ENCODE measurements around the gene BLOC1S1.

Gene BLOC1S1

DNA sequence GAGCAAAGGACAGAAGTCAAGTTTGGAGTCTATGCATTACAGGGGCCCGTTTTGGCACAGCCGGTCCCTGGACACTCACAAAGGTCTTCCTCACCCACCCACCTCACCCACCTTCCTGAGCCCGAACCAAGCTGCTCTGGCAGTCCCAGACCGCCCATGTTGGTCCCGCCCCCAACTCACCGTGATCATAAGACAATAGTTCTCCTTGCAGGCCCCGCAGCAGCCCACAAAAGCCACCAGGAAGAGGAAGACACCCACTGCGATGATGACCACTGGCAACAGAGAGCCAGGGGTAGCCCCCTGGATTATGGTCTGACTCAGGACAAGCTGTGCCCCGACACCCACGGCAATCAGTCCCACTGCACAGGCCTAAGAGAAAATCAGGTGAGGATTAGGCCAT lies 11.1 kb downstream of the BLOC1S1 start:
- in situ Hi-C loops (cut with MboI; ENCODE audit: low sequenced_read_pairs), result no loop called here

- in situ Hi-C loops (cut with MboI; ENCODE audit: low sequenced_read_pairs), result no loop called here
Observed at GRCh38 chr12:55727643-55728185, 11.9 kb downstream of the BLOC1S1 start.

GRCh38 chr12:55728186-55728938 lies 12.5 kb downstream of the BLOC1S1 start:
- in situ Hi-C loops (cut with MboI; ENCODE audit: low sequenced_read_pairs), result no loop called here

DNA sequence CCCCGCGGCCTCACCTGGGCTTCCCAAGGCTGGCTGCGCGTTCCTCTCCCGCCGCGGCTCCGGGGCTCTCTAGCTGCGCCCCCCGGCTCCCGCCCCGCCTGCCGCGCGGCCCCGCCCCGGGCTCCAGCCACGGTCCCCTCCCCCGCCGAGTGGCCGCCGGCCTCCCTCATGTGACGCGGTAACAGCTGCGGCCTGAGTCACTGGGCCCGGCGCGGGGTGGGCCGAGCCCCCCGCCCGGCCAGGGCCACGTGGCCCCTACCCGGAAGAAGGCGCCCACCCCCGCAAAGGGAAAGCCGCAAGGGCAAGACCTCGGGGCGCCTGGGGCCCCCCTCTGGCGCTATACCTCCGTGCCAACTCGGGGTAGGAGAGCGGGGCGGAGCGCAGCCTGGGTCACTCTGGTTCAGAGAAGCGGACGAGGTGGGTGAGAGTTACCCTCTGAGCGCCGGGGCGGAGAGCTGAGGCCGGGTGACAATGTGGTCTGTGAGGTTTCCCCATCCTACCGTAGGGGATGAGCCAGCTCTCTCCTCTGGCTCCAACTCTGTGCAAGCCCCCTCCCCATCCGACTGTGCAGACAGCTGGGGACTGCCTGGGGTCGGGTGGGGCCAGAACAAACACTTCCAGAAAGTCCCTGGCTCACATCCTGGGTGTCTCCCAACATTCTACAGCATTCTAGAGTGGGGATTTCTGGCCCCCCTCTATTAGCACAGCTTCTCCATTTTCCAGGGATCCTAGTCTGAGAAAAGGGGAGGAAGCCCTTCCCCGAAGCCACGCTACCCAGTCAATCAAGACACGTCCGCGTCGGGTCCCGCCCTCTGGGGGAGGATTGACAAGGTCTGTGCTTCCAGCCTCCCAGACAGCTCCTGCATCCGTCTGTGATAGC lies 13.3 kb downstream of the BLOC1S1 start, which contains the start of gene CD63:
Gene CD63 (minus strand): TSS at position 71 of the 880 bp plus-strand sequence. CDS start 668 bp downstream, outside the sequence.
- in situ Hi-C loops (cut with MboI; ENCODE audit: low sequenced_read_pairs), result no loop called here

GRCh38 chr12:55729819-55730818 lies 14.3 kb downstream of the BLOC1S1 start:
- in situ Hi-C loops (cut with MboI; ENCODE audit: low sequenced_read_pairs), result loop anchor here (10.0 kb wide), 1 partner anchor 315 kb away; the partner anchor contains the start of gene RPS26

DNA sequence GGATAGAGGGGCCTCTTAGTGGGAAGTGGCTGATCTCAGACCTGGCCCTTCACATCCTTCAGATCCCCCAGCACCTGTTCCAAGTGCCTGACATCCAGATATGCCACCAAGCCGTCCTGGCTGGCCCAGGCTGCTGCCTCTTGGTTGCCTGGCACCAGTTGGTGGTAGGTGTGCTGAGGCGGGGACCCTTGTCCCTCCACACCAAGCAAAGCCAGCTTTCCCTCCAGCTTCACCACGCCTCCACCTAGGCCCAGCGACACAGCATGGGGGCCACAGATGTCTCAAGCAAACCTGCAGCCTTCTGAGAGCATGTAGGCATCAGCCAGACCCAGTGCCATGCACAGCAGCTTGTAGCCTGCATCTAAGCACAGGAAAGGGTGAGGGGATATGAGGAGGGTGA lies 16.4 kb downstream of the BLOC1S1 start:
- in situ Hi-C loops (cut with MboI; ENCODE audit: low sequenced_read_pairs), result loop anchor here (10.0 kb wide), 1 partner anchor 313 kb away; the partner anchor contains the start of gene RPS26

DNA sequence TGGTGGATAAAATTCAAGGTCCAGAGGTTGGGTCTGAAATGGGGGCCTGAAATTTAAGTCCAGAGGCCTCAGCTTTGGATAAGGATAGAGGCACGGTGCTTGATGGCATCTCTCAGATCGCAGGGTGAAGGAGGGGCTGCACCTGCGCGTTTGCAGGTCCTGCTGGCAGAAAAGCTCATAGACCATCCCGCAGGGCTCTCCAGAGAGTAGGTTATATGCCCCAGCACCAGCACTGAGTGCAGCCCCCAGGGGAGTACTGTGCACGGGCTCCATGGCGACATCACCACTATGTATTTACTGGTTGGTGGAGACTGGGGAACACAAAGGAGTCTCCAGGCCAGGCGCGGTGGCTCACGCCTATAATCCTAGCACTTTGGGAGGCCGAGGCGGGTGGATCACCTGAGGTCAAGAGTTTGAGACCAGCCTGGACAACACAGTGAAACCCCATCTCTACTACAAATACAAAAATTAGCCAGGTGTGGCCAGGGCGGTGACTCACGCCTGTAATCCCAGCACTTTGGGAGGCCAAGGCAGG lies 17.2 kb downstream of the BLOC1S1 start:
- in situ Hi-C loops (cut with MboI; ENCODE audit: low sequenced_read_pairs), result loop anchor here (10.0 kb wide), 1 partner anchor 312 kb away; the partner anchor contains the start of gene RPS26

- in situ Hi-C loops (cut with MboI; ENCODE audit: low sequenced_read_pairs), result loop anchor here (10.0 kb wide), 1 partner anchor 311 kb away; the partner anchor contains the start of gene RPS26
Observed at GRCh38 chr12:55733858-55734257, 18.0 kb downstream of the BLOC1S1 start.

DNA sequence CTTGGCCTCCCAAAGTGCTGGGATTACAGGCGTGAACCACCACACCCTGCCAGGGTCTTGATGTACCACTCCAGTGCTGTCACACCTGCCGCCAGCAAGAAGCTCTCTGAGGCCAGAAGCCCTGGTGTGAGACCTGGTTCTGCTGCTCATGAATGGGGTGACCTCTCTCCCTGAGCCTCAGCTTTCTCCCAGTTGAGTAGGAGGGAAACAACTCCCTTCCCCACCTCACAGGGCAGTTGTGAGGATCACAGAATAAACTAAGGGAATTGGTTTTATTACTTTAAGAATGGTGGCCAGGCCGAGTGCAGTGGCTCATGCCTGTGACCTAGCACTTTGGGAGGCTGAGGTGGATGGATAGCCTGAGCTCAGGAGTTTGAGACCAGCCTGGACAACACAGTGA lies 18.7 kb downstream of the BLOC1S1 start:
- in situ Hi-C loops (cut with MboI; ENCODE audit: low sequenced_read_pairs), result loop anchor here (10.0 kb wide), 1 partner anchor 310 kb away; the partner anchor contains the start of gene RPS26

- in situ Hi-C loops (cut with MboI; ENCODE audit: low sequenced_read_pairs), result loop anchor here (10.0 kb wide), 1 partner anchor 309 kb away; the partner anchor contains the start of gene RPS26
Observed at GRCh38 chr12:55736076-55736475, 20.2 kb downstream of the BLOC1S1 start.

GRCh38 chr12:55736780-55737580 lies 21.1 kb downstream of the BLOC1S1 start:
- in situ Hi-C loops (cut with MboI; ENCODE audit: low sequenced_read_pairs), result loop anchor here (10.0 kb wide), 1 partner anchor 308 kb away; the partner anchor contains the start of gene RPS26

- in situ Hi-C loops (cut with MboI; ENCODE audit: low sequenced_read_pairs), result loop anchor here (10.0 kb wide), 1 partner anchor 307 kb away; the partner anchor contains the start of gene RPS26
Observed at GRCh38 chr12:55737581-55738122, 21.8 kb downstream of the BLOC1S1 start.

DNA sequence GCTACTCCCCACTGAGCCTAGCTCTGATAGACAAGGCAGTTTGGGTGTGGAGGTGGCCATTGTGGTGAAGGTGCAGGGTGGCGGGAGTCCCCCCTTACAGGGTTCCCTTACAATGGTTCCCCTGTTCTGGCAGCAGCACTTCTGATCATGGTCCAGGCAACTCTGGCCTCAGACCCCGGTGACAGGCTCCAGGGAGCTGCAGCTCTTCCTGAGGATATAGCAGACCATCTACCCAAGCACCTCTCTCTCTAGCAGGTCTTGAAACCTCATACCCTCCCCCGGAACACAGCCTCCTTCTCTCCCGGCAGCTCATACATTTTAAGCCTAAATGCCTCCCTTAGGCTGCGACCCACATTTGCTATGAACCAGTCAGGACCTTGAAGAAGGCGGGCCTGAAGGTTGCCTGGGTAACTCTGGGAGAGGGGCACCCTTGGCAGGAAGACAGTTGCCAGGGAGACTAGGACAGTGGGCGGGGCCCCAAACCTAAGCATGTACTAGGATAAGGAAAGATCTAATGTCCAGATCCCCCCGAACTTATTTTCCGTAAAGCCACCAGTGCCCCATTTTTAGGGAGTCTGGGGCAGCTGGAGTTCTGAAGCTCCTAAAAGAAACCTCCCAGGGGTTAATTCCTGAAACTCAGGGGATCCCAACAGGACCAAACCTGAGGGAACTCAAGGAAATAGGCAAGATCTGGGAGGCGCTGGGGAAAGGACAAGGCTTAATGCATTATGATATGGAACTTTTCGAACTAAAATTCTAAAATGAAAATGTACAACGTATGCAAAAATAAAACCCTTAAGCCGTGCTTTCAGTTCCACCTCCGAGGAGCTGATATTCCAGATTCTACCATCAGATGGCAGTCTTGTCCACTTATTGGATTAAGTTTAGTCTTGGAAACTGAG lies 22.5 kb downstream of the BLOC1S1 start:
- in situ Hi-C loops (cut with MboI; ENCODE audit: low sequenced_read_pairs), result loop anchor here (10.0 kb wide), 1 partner anchor 306 kb away; the partner anchor contains the start of gene RPS26

DNA sequence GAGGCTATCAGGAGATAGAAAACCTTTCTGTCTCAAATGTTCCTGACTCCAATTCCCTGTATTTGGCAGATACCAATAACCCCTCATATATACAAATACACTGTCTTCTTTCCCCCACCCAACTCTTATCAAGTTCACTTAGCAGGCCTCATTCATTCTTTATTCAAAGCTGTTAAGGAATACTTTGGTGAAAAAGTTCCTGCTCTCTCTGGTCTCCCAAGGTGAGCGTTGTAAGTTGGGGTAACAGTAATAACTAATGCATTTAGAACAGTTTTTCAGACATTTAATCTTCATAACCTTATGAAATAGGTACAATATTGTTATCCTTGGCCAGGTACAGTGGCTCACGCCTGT lies 23.2 kb downstream of the BLOC1S1 start:
- in situ Hi-C loops (cut with MboI; ENCODE audit: low sequenced_read_pairs), result loop anchor here (10.0 kb wide), 1 partner anchor 306 kb away; the partner anchor contains the start of gene RPS26

DNA sequence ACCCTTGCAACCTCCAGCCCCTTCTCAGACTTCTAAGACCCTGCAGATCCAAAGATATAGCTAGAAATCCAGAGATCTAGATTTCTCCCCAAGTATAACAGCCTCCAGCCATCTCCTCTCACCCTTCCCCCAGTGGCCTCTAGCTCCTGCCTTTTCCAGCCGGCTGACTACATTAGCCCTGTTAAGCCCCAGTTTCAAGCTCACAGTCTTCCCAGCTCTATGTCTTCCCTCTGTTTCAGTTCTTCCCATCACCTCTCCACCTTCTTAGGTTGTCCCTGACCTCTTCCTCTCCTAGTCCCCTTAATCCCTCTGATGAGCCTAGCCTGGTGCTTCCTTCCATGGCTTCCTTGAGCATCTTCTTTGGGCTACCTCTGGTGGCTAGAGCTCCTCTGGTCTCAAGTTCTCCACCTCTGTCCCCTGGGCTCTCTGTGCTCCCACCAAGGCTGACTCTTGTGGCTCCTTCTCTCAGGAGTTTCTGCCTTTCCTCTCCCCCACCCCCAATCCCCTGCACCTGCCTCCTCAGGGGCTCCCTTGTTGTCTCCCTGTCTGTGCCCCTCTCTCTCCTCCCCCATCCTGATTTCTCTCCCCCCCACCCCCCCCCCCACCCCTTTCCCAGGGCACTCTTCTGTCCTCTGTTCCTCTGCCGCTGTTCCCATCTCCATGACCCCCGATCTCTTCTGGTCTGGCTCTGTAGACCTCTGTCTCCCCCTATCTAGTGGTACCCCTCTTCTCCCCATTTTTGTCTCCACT lies 26.3 kb downstream of the BLOC1S1 start:
- in situ Hi-C loops (cut with MboI; ENCODE audit: low sequenced_read_pairs), result no loop called here

DNA sequence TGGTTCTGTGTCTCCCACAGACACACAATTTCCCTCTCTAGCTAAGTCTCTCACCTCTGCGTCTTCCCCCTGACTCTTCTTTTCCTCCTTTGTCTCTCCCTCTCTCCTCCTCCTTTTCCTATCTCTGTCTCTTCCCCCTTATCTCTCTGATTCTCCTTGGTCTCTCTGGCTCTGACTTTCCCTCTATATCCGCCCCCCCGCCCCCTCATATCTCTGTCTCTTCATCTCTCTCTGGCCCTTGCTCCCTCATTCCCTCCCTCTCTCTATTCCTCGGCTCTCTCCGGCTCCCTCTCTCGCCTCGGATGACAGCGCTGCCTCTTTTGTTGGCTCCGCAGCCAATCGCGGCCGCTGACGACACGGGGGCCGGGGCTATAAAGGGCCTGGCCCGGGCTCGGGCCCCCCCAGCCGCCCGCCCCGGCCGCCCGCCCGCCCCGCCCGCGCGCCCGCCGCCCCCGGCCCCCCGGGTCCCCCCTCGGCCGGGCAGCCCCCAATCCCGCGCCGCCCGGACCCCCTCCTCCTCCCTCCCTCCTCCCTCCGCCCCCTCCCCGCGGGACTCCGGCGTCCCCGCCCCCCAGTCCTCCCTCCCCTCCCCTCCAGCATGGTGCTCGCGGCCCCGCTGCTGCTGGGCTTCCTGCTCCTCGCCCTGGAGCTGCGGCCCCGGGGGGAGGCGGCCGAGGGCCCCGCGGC lies 27.0 kb downstream of the BLOC1S1 start, which contains the start of gene GDF11:
Gene GDF11 (plus strand): TSS at position 404 of the 687 bp plus-strand sequence. CDS start 195 bp downstream, at position 599.
- in situ Hi-C loops (cut with MboI; ENCODE audit: low sequenced_read_pairs), result no loop called here

Measured in HL-60/S4 (cell line).